ENCODE results near the gene F13B.

GRCh38 chr1:197067457-197067818, 378 bp upstream of the F13B start:
- TF ChIP-seq CTCF (IDR thresholded peaks at IDR 0.05) = no peak
- no peak for TF ChIP-seq POLR2A (IDR thresholded peaks at IDR 0.05)

Measured in uterus (tissue), 2 donors.